GM12873 (cell line): ENCODE data around the gene METTL9.

Source experiments
- TF ChIP-seq, protein P1 (sequence below): IDR thresholded peaks from 2 replicates; pipeline ENCODE4 v1.5.1; 2012; ENCODE audit warnings: low read depth, mild to moderate bottlenecking, moderate library complexity, low read length, control low read depth; ENCODE audit not compliant: insufficient read depth; ENCODE audit errors: missing control alignments

The METTL9 gene

DNA sequence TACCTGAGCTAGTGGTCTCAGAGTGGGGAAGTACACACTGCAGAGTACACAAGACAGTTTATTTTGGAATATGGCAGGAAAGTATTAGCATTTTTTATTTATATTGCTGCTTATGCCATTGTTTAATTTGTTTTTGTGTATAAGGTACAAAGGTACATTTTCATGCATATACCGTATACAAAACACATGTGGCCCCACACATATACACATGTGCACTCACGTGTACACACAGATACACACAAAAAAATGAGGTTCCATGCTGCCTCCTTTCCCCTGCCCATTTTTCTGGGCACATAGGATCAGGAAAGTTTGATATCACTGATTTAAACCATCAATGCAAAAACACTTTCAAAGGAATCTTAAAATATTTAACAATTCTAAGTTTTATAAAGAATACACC is 40.1 kb downstream of the METTL9 start:
- TF ChIP-seq, protein P1, sequence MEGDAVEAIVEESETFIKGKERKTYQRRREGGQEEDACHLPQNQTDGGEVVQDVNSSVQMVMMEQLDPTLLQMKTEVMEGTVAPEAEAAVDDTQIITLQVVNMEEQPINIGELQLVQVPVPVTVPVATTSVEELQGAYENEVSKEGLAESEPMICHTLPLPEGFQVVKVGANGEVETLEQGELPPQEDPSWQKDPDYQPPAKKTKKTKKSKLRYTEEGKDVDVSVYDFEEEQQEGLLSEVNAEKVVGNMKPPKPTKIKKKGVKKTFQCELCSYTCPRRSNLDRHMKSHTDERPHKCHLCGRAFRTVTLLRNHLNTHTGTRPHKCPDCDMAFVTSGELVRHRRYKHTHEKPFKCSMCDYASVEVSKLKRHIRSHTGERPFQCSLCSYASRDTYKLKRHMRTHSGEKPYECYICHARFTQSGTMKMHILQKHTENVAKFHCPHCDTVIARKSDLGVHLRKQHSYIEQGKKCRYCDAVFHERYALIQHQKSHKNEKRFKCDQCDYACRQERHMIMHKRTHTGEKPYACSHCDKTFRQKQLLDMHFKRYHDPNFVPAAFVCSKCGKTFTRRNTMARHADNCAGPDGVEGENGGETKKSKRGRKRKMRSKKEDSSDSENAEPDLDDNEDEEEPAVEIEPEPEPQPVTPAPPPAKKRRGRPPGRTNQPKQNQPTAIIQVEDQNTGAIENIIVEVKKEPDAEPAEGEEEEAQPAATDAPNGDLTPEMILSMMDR = no peak

DNA sequence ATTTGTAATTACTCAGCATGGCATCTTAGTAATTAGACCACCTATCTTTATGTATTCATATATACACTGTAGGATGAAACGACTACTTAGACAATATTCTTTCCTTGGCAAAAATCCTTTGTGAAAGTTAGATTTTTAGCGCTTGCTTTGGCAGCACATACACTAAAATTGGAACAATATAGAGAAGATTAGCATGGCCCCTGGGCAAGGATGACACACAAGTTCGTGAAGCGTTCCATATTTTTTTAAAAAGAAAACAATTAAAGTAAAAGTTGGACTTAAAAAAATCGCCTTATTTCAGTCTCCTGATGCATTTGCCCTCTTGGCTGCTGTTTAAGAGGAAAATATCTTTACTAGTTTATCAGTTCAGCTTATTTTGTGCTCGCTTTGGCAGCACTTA is 42.5 kb downstream of the METTL9 start:
- TF ChIP-seq, protein P1 = no peak

DNA sequence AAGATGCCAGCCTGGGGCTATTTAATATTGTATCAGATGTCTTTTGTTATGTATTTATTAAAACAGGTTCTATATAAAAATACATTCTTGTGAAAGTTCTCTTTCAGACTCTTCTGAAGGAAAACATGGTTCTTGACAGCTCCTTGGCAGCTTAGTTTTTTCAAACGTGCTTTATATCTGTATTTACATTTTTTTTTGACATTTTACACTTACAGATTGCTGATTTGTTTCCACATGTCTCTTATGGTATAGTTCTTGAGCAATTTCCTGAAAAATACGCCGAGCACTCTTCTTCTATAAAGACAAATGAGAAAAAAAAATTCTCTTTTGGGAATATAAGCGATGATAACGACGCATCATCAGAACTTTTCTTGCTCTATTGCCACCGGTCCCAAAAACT is 43.5 kb downstream of the METTL9 start:
- TF ChIP-seq, protein P1 = no peak

DNA sequence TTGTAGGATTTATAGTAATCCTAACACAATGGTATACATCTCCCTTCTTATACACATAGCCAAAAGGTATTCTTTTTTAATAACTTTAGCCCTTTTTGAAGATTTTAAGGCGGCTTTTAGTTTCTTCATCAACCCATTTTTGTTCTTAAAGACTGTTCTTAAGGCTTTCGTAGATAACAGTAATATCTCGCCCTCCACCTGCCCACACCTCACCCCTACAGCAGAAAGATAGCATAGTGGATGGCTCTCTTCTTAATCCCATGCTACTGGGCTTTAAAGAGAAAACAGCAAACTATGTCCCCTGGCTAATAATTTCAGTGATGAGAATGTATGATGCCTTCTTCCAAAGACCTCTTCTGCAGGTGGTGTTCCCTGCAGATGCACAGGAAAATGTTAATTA is 44.4 kb downstream of the METTL9 start:
- TF ChIP-seq, protein P1 = no peak

DNA sequence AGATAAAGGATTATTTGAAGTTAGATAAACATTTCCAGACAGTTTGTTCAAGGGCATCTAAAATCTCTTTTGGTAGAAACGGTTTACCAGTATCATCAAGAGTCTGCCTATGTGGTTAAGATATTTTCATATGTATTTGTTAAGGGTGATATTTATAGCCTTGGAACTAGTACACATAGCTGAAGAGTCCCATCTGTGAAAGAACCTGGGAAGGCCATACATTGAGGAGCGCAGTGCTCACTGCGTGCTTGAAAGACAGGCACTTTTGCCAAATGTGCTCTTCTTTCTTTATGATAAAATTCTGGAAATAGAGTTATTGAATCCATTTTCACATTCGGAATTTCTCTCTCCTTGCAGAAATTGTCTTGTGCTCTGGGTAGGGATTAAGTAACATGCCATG is 45.3 kb downstream of the METTL9 start:
- TF ChIP-seq, protein P1 = no peak

DNA sequence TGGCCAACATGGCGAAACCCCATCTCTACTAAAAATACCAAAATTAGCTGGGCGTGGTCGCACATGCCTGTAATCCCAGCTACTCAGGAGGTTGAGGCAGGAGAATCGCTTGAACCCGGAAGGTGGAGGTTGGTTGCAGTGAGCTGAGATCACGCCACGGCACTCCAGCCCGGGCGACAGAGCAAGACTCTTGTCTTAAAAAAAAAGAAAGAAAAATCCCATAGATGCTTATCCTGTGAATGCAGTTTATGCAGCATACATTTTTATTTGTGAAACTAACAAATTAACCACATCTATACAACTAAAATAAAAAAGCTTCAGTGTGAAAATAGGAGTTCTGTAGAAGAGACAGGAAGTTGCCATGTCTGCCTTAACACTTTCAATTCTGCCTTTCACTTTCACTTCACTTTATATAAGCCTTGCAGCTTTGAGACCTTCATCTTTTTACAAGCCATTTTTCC is 45.9 kb downstream of the METTL9 start:
- TF ChIP-seq, protein P1 = no peak

DNA sequence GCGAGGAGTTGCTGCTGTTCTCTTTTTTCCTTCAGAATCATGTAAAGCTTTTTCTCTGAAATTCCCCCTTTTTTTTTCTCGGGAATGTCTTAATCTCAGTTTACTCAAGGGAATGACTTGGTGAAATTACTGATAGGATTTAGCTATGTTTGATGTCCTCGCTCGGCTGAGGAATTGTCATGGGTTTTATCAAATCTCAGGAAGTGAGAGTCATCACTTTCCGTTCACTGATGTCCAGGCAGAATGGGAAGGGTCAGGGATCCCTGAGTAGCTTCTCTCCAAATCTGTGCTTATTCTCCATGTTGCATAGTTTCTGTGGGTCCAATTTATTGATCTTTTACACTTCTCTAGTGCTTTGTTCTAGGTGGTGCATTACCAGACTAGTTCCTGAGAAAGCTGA is 46.7 kb downstream of the METTL9 start:
- TF ChIP-seq, protein P1 = no peak
